HG03108 (cell line): ENCODE results near the gene CTSZ.
"Not testable (repeated sequence)": the region's sequence is repeated elsewhere in the genome, so short reads cannot be mapped to it uniquely, and the experiment has no call there.

Experiments
- ATAC-seq: cut with Tn5 transposase; IDR thresholded peaks from one replicate; pipeline ENCODE4 v1.9.1; 2021; ENCODE audit warnings: moderate library complexity; ENCODE audit not compliant: unreplicated experiment

CTSZ gene

GRCh38 chr20:58950603-58951002 lies 56.5 kb downstream of the CTSZ start:
- no peak for ATAC-seq

GRCh38 chr20:58947797-58948388 lies 59.2 kb downstream of the CTSZ start:
- not testable (repeated sequence) for ATAC-seq

- ATAC-seq, result no peak
These were observed 61.0 kb downstream of the CTSZ start for GRCh38 chr20:58945965-58946631.
